PC-3 (cell line): Measurements from ENCODE around the gene RCOR1.

Experiments
- EZH2phosphoT487 ChIP-seq: fragments of 300-600 bp; sonication (generic); IDR thresholded peaks from 2 replicates; pipeline ENCODE4 v1.6.1; 2018; ENCODE audit warnings: mild to moderate bottlenecking, antibody characterized with exemption, low read length, borderline replicate concordance
- TF ChIP-seq, protein P1 (sequence below): fragments of 300-600 bp; sonication (generic); conservative IDR thresholded peaks from 2 replicates; pipeline ENCODE4 v1.5.1; 2017; ENCODE audit warnings: antibody characterized with exemption, low read depth, mild to moderate bottlenecking, low read length

- TF ChIP-seq, protein P1, sequence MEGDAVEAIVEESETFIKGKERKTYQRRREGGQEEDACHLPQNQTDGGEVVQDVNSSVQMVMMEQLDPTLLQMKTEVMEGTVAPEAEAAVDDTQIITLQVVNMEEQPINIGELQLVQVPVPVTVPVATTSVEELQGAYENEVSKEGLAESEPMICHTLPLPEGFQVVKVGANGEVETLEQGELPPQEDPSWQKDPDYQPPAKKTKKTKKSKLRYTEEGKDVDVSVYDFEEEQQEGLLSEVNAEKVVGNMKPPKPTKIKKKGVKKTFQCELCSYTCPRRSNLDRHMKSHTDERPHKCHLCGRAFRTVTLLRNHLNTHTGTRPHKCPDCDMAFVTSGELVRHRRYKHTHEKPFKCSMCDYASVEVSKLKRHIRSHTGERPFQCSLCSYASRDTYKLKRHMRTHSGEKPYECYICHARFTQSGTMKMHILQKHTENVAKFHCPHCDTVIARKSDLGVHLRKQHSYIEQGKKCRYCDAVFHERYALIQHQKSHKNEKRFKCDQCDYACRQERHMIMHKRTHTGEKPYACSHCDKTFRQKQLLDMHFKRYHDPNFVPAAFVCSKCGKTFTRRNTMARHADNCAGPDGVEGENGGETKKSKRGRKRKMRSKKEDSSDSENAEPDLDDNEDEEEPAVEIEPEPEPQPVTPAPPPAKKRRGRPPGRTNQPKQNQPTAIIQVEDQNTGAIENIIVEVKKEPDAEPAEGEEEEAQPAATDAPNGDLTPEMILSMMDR, result no peak
- TF ChIP-seq EZH2phosphoT487, result no peak
These were observed 22.0 kb upstream of the RCOR1 start for GRCh38 chr14:102570334-102570995.
